Measurements from ENCODE around the gene CATSPER4. TPM values are rescaled to one million over a fixed set of nuclear protein-coding genes. Genes with fewer than 3 reads are reported as not detected.

Gene CATSPER4
- total RNA-seq, 1 donor from 2014 or later: not detected

- Mint-ChIP-seq H3K9me3 (ENCODE audit: low read depth) (no peaks in the 10 kb centered on the region), H3K27me3 (peaks cover 17% of the 10 kb centered on the region), H3K4me1 (ENCODE audit: low read depth) (no peaks in the 10 kb centered on the region), H3K4me3 (ENCODE audit: low read depth) (no peak overlapping the region), H3K27ac (no peak overlapping the region), H3K36me3 (ENCODE audit: insufficient read depth) (no peaks in the 10 kb centered on the region)
- no peak for TF ChIP-seq CTCF (IDR thresholded peaks at IDR 0.05; ENCODE audit: unreplicated experiment)
- no peak for DNase-seq (ENCODE audit: low spot score, unreplicated experiment)
Measured at GRCh38 chr1:26210147-26210870, 19.9 kb downstream of the CATSPER4 start.

DNA sequence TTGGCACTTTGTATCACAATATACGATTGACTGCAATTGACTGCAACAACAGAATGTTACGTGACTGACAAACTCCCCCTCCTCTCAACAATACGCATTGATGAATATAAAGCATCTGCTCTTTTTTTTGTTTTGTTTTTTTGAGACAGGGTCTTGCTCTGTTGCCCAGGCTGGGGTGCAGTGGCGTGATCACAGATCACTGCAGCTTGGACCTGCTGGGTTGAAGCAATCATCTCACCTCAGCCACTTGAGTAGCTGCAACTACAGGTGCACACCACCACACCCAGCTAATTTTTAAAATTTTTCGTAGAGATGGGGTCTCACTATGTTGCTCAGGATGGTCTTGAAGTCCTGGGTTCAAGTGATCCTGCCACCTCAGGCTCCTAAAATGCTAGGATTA is 22.3 kb downstream of the CATSPER4 start:
- Mint-ChIP-seq H3K27ac (no peak overlapping the region), H3K36me3 (ENCODE audit: insufficient read depth) (no peaks in the 10 kb centered on the region), H3K27me3 (peaks cover 17% of the 10 kb centered on the region), H3K4me1 (ENCODE audit: low read depth) (no peaks in the 10 kb centered on the region), H3K9me3 (ENCODE audit: low read depth) (no peaks in the 10 kb centered on the region), H3K4me3 (ENCODE audit: low read depth) (no peak overlapping the region)
- TF ChIP-seq CTCF (IDR thresholded peaks at IDR 0.05; ENCODE audit: unreplicated experiment): no peak
- DNase-seq (ENCODE audit: low spot score, unreplicated experiment): no peak

GRCh38 chr1:26213335-26213905 is 23.0 kb downstream of the CATSPER4 start:
- no peak for DNase-seq (ENCODE audit: low spot score, unreplicated experiment)
- H3K27me3 Mint-ChIP-seq: peaks cover 17% of the 10 kb centered on the region
- no peak overlapping the region for H3K27ac Mint-ChIP-seq
- no peaks in the 10 kb centered on the region for H3K36me3 Mint-ChIP-seq (ENCODE audit: insufficient read depth)
- no peaks in the 10 kb centered on the region for H3K9me3 Mint-ChIP-seq (ENCODE audit: low read depth)
- no peak overlapping the region for H3K4me3 Mint-ChIP-seq (ENCODE audit: low read depth)
- H3K4me1 Mint-ChIP-seq (ENCODE audit: low read depth): no peaks in the 10 kb centered on the region
- TF ChIP-seq CTCF (IDR thresholded peaks at IDR 0.05; ENCODE audit: unreplicated experiment): no peak

DNA sequence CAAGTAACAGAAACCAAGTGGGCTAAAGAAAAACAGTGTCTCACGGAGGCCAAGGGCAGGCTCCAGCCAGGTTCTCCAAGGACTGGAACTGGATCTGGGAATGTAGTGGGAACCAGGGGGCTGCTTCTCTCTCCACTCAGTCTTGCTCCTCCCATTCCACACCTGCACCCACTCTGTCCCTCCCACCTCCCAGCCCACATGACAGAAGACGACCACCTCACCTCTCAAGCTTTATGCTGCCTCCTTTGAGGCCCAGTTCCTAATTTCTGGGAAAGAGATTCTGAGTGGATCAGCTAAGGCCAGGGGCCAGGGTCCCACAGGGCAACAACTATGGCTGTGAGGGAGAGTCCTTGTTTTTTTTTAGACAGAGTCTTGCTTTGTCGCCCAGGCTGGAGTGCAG is 24.8 kb downstream of the CATSPER4 start:
- Mint-ChIP-seq H3K4me3 (ENCODE audit: low read depth) (no peak overlapping the region), H3K36me3 (ENCODE audit: insufficient read depth) (no peaks in the 10 kb centered on the region), H3K27ac (no peak overlapping the region), H3K9me3 (ENCODE audit: low read depth) (no peaks in the 10 kb centered on the region), H3K27me3 (peaks cover 10% of the 10 kb centered on the region), H3K4me1 (ENCODE audit: low read depth) (no peaks in the 10 kb centered on the region)
- TF ChIP-seq CTCF (IDR thresholded peaks at IDR 0.05; ENCODE audit: unreplicated experiment): no peak
- no peak for DNase-seq (ENCODE audit: low spot score, unreplicated experiment)

DNA sequence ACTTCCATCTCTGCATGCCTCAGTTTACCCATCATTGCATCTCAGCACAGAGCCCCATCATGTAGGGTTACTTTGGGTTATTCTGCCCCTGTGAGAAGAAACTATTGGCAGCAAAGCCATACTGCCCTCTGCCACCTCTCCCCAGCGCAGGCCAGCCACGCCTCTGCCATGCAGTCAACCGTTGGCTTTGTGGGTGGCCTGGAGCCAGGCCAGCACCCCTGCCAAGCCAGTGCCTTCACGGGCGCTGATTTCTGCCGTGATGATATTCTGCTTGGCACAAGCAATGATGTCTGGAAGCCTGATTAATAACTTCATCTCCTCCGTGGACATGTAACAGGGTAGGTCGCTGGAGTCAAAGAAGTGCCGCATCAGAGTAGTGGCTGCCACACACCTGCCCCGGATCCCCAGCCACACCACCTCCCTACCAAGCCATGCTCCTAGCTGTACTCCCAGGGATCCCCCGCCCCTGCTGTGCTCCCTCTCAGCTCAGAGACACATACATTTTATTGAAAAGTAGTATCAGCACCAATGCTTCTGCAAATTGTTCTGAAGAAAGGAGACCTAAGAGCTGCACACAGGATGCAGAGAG is 28.6 kb downstream of the CATSPER4 start:
- no peak overlapping the region for H3K4me3 Mint-ChIP-seq (ENCODE audit: low read depth)
- TF ChIP-seq CTCF (IDR thresholded peaks at IDR 0.05; ENCODE audit: unreplicated experiment): no peak

More for the DNA sequence above, 28.6 kb downstream of the CATSPER4 start:
- DNase-seq (ENCODE audit: low spot score, unreplicated experiment): no peak
- peaks cover 2% of the 10 kb centered on the region for H3K4me1 Mint-ChIP-seq (ENCODE audit: low read depth)
- no peak overlapping the region for H3K27ac Mint-ChIP-seq
- H3K9me3 Mint-ChIP-seq (ENCODE audit: low read depth): no peaks in the 10 kb centered on the region
- H3K27me3 Mint-ChIP-seq: peaks cover 10% of the 10 kb centered on the region
- H3K36me3 Mint-ChIP-seq (ENCODE audit: insufficient read depth): no peaks in the 10 kb centered on the region
